Measurements from ENCODE around the gene HVCN1. TPM values are rescaled to one million over a fixed set of nuclear protein-coding genes. Genes with fewer than 3 reads are reported as not detected.

The HVCN1 gene
- total RNA-seq, 1 donor = 5.6 TPM

DNA sequence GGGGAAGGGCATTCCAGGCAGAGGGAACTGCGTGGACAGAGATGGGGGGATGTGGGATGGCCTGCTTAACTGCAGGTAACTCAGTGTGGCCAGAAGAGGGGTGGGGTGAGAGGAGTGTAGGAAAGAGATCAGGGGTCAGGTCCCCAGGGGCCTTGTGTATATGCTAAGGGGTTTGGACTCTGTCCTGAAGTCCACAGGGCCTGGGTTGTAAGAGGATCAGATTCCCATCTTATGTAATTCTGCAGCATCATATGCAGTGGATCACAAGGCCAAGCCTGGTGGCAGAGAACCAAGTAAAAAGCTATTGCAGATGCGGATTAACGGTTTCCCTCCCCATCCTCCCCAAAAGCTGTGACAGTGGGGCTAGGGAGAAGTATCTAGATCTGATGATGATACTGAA lies 66.3 kb downstream of the HVCN1 start:
- no peak for DNase-seq (ENCODE audit: low read depth)
- TF ChIP-seq, protein P1, sequence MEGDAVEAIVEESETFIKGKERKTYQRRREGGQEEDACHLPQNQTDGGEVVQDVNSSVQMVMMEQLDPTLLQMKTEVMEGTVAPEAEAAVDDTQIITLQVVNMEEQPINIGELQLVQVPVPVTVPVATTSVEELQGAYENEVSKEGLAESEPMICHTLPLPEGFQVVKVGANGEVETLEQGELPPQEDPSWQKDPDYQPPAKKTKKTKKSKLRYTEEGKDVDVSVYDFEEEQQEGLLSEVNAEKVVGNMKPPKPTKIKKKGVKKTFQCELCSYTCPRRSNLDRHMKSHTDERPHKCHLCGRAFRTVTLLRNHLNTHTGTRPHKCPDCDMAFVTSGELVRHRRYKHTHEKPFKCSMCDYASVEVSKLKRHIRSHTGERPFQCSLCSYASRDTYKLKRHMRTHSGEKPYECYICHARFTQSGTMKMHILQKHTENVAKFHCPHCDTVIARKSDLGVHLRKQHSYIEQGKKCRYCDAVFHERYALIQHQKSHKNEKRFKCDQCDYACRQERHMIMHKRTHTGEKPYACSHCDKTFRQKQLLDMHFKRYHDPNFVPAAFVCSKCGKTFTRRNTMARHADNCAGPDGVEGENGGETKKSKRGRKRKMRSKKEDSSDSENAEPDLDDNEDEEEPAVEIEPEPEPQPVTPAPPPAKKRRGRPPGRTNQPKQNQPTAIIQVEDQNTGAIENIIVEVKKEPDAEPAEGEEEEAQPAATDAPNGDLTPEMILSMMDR (IDR thresholded peaks at IDR 0.05; ENCODE audit: insufficient read depth, low read depth, low read length) = no peak

DNA sequence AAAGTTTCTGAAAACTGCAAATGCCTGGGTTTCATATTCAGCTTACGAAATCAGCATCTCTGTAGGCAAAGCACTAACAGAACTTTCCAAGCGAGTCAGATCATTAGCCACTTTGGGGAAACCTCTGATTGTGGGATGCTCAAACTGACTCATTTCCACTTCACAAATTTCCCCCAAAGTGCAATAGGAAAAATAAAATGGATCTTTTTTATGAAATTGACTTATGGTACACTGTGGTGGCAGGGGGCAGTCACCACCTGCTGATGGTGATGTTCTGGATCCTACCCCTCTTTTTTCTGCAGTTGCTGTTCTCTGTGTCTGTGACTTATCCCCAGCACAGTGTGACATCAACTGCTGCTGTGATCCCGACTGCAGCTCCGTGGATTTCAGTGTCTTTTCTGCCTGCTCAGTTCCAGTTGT lies 69.4 kb downstream of the HVCN1 start:
- TF ChIP-seq, protein P1 (IDR thresholded peaks at IDR 0.05; ENCODE audit: insufficient read depth, low read depth, low read length) = no peak
- H3K4me3 ChIP-seq (ENCODE audit: low read depth, low read length) = no peak overlapping the region
- no peak for DNase-seq (ENCODE audit: low read depth)

More for the DNA sequence above, 66.3 kb downstream of the HVCN1 start:
- H3K4me3 ChIP-seq (ENCODE audit: low read depth, low read length) = no peak overlapping the region

DNA sequence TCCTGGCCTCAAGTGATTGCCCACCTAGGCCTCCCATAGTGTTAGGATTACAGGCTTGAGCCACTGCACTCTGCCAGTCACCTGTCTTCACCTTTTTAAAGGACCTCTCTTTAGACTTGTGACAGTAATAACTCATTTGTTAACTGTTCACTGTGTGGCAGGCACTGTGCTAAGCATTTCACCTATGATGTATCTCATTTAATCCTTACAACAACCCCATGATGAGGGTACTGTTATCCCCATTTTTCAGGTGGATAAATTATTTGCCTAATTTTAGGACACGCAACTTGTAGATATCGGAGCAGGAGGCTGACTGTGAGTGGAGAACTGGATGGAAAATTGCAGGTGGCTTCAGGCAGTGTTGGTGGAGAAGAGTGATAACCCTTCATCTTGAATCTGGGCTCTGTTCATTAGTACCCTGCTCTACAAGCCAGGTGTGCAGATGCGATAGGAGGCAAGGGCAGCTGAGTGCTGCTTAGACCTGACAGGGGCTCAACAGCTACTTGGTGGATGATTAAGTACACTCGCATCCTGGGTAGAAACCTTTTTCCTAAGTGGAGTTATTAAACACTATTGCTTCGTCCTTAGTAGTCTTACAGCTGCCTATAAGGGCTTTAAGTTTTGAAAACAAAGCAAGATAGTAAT lies 72.3 kb downstream of the HVCN1 start:
- DNase-seq (ENCODE audit: low read depth) = no peak
- no peak overlapping the region for H3K4me3 ChIP-seq (ENCODE audit: low read depth, low read length)
- TF ChIP-seq, protein P1 (IDR thresholded peaks at IDR 0.05; ENCODE audit: insufficient read depth, low read depth, low read length) = no peak

DNA sequence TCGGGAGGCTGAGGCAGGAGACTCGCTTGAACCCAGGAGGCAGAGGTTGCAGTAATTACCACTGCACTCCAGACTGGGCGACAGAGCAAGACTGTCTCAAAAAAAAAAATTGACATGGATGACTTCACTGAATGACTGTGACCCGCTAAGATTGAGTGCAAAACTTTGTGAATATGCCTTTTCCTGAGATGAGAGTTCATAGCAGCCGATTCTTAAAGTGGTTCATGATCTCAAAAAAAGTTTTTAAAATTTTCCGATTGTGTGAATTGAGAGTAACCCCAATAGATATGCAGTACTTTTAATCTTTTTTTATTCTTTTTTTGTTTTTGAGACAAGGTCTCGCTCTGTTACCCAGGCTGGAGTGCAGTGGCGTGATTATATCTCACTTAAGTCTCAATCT lies 73.7 kb downstream of the HVCN1 start:
- no peak overlapping the region for H3K4me3 ChIP-seq (ENCODE audit: low read depth, low read length)
- no peak for DNase-seq (ENCODE audit: low read depth)
- TF ChIP-seq, protein P1 (IDR thresholded peaks at IDR 0.05; ENCODE audit: insufficient read depth, low read depth, low read length) = no peak

DNA sequence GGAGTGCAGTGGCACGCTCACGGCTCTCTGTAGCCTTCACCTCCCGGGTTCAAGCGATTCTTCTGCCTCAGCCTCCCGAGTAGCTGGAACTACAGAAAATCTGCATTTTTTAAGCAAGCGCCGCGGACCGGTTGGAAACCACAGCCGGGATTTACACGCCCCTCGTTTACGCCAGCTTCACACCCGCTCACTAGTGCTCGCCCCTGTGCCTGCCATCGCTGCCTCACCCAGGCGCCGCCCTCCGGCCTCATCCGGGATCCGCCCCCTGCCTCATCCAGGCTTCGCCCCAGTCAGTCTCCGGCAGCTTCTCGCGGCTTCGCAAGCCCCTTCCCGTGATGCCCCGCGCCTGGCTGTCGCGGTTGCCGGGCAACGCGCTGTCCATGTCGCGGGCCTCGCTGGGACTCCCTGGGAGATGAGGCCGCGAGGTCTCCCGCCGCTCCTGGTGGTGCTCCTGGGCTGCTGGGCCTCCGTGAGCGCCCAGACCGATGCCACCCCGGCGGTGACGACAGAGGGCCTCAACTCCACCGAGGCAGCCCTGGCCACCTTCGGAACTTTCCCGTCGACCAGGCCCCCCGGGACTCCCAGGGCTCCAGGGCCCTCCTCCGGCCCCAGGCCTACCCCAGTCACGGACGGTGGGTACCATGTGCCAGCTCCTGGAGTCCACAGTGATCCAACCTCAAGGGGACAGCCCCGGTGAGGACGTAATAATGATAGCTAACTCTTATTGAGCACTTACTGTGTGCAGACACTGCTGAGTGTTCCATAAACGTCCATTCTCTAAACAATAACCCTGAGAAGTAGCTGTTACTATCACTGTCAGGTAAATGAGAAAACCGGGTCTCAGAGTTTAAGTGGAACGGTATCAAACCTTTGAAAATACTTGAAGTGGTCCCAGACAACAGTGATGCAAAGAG lies 74.9 kb downstream of the HVCN1 start, which contains the start of gene TCTN1:
TSS of gene TCTN1 (plus strand) at position 359 of the 914 bp plus-strand sequence. CDS start at position 413, 54 bp downstream.
- TF ChIP-seq, protein P1 (IDR thresholded peaks at IDR 0.05; ENCODE audit: insufficient read depth, low read depth, low read length) = no peak
- peak within 1 kb of the TSS; percentile 80 for H3K4me3 ChIP-seq (ENCODE audit: low read depth, low read length)
- DNase-seq (ENCODE audit: low read depth) = peak; percentile 94

DNA sequence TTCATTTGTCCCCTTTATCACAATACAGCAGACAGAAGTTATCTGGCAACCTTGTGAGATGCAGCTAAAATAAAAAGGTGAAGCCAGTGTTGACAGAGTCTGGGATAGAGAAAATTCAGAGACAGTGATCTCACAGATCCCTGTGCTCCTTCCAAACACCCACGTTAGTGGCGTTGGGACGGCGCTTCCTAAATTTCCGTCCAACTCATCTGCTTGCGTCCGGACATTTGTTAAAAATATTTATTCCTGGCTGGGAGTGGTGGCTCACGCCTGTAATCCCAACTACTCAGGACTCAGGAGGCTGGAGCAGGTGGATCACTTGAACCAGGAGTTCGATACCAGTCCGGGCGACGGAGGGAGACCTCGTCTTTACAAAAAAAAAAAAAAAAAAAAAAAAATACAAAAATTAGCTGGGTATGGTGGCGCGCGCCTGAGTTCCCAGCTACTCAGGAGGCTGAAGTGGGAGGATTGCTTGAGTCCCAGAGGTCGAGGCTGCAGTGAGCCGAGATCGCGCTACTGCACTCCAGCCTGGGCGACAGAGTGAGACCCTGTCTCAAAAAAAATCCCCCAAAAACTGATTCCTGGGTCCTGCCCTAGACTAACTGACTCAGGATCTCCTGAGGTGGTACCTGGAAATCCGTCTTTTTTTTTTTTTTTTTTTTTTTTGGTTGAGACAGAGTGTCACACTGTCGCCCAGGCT lies 75.7 kb downstream of the HVCN1 start:
- TF ChIP-seq, protein P1 (IDR thresholded peaks at IDR 0.05; ENCODE audit: insufficient read depth, low read depth, low read length) = no peak
- peak overlapping the region; percentile 80 for H3K4me3 ChIP-seq (ENCODE audit: low read depth, low read length)
- DNase-seq (ENCODE audit: low read depth) = no peak
